WI38 (cell line): Measurements from ENCODE around the gene ASH1L.

Experiments used
- H3K4me3 ChIP-seq: 2 replicates; pipeline ENCODE4 v1.5.1; 2011; ENCODE audit warnings: low read depth, mild to moderate bottlenecking, control low read depth, low read length
- TF ChIP-seq, protein P1 (sequence below): IDR thresholded peaks from 2 replicates; pipeline ENCODE4 v1.5.1; 2012; ENCODE audit warnings: low read depth, mild to moderate bottlenecking, control low read depth, low read length

The ASH1L gene

GRCh38 chr1:155324717-155325602 is 237.6 kb downstream of the ASH1L start:
- H3K4me3 ChIP-seq: peak overlapping the region; percentile 89
- TF ChIP-seq, protein P1, sequence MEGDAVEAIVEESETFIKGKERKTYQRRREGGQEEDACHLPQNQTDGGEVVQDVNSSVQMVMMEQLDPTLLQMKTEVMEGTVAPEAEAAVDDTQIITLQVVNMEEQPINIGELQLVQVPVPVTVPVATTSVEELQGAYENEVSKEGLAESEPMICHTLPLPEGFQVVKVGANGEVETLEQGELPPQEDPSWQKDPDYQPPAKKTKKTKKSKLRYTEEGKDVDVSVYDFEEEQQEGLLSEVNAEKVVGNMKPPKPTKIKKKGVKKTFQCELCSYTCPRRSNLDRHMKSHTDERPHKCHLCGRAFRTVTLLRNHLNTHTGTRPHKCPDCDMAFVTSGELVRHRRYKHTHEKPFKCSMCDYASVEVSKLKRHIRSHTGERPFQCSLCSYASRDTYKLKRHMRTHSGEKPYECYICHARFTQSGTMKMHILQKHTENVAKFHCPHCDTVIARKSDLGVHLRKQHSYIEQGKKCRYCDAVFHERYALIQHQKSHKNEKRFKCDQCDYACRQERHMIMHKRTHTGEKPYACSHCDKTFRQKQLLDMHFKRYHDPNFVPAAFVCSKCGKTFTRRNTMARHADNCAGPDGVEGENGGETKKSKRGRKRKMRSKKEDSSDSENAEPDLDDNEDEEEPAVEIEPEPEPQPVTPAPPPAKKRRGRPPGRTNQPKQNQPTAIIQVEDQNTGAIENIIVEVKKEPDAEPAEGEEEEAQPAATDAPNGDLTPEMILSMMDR: peak; percentile 15; the same call in 1 of the 2 replicates

- TF ChIP-seq, protein P1: no peak
- H3K4me3 ChIP-seq: peak overlapping the region; percentile 89
Measured at GRCh38 chr1:155324037-155324716, 238.4 kb downstream of the ASH1L start.

- TF ChIP-seq, protein P1: no peak
- H3K4me3 ChIP-seq: peak overlapping the region; percentile 89
Measured at GRCh38 chr1:155323729-155324036, 238.9 kb downstream of the ASH1L start.

GRCh38 chr1:155322953-155323728 is 239.5 kb downstream of the ASH1L start:
- H3K4me3 ChIP-seq: peak overlapping the region; percentile 89
- TF ChIP-seq, protein P1: peak; percentile 89

- peak overlapping the region; percentile 89 for H3K4me3 ChIP-seq
- TF ChIP-seq, protein P1: no peak
Measured at GRCh38 chr1:155322571-155322952, 240.0 kb downstream of the ASH1L start.

- TF ChIP-seq, protein P1: no peak
- H3K4me3 ChIP-seq: peak overlapping the region; percentile 89
Measured at GRCh38 chr1:155321639-155322503, 240.7 kb downstream of the ASH1L start.
